DND-41 (cell line): Measurements from ENCODE around the gene VAX1.

Experiments used
- ATAC-seq: fragments of 200-7000 bp; cut with Tn5 transposase; 3 replicates; pipeline ENCODE4 v1.9.1; 2021; ENCODE audit warnings: low read depth; ENCODE audit not compliant: insufficient read depth
- DNase-seq: peaks from one replicate; pipeline ENCODE4 v3.0.0-alpha.2; 2020
- H2AFZ ChIP-seq: 2 replicates; pipeline ENCODE4 v1.6.0; 2012; ENCODE audit warnings: low read depth, low read length
- H3K27ac ChIP-seq: 2 replicates; pipeline ENCODE4 v1.5.1; 2012; ENCODE audit warnings: low read length, inconsistent platforms
- H3K27me3 ChIP-seq: fragments of 200-600 bp; sonication (generic); 2 replicates; pipeline ENCODE4 v1.6.0; 2012; ENCODE audit warnings: low read length, mild to moderate bottlenecking, inconsistent platforms; ENCODE audit not compliant: insufficient read depth, poor library complexity
- H3K36me3 ChIP-seq: 2 replicates; pipeline ENCODE4 v1.5.1; 2012; ENCODE audit warnings: low read length, inconsistent platforms; ENCODE audit not compliant: insufficient read depth
- H3K4me1 ChIP-seq: 2 replicates; pipeline ENCODE4 v1.5.1; 2012; ENCODE audit warnings: mild to moderate bottlenecking, low read length; ENCODE audit not compliant: insufficient read depth
- H3K4me2 ChIP-seq: 2 replicates; pipeline ENCODE4 v1.6.0; 2012; ENCODE audit warnings: mild to moderate bottlenecking, moderate library complexity, low read length, inconsistent platforms; ENCODE audit not compliant: insufficient read depth
- H3K4me3 ChIP-seq, 2 experiments: fragments of 200-600 bp in 1 of 2; shearing (Covaris generic) in 1 of 2; 2 replicates each; pipeline ENCODE4 v1.5.1; 2012 to 2016; ENCODE audit warnings: inconsistent platforms in 2 of 2, low read length in 2 of 2, mild to moderate bottlenecking in 2 of 2, low read depth in 1 of 2, moderate library complexity in 1 of 2
- H3K79me2 ChIP-seq: 2 replicates; pipeline ENCODE4 v1.6.0; 2012; ENCODE audit warnings: low read length, inconsistent platforms; ENCODE audit not compliant: insufficient read depth
- H3K9ac ChIP-seq: 2 replicates; pipeline ENCODE4 v1.6.0; 2012; ENCODE audit warnings: low read depth, mild to moderate bottlenecking, inconsistent platforms, low read length, moderate library complexity
- H3K9me3 ChIP-seq: 2 replicates; pipeline ENCODE4 v1.5.1; 2012; ENCODE audit warnings: low read length, moderate library complexity, mild to moderate bottlenecking, inconsistent platforms; ENCODE audit not compliant: insufficient read depth, severe bottlenecking
- H4K20me1 ChIP-seq: 2 replicates; pipeline ENCODE4 v1.6.0; 2012; ENCODE audit warnings: low read length; ENCODE audit not compliant: insufficient read depth
- CTCF ChIP-seq: IDR thresholded peaks from 2 replicates; pipeline ENCODE4 v1.5.1; 2012; ENCODE audit warnings: borderline replicate concordance, low read length, moderate library complexity, mild to moderate bottlenecking; ENCODE audit not compliant: poor library complexity, severe bottlenecking; ENCODE audit errors: extremely low read depth
- EZH2 ChIP-seq: IDR thresholded peaks from 3 replicates; pipeline ENCODE4 v1.6.1; 2012; ENCODE audit warnings: borderline replicate concordance, low read depth, mild to moderate bottlenecking, moderate library complexity, low read length, inconsistent platforms; ENCODE audit not compliant: severe bottlenecking

The VAX1 gene

GRCh38 chr10:117136391-117136975 lies 1.6 kb downstream of the VAX1 start:
- H3K27ac ChIP-seq: no peak overlapping the region
- H3K9ac ChIP-seq: no peak overlapping the region

GRCh38 chr10:117135480-117136140 lies 2.5 kb downstream of the VAX1 start:
- no peaks in the 10 kb centered on the region for H3K36me3 ChIP-seq
- no peaks in the 10 kb centered on the region for H3K79me2 ChIP-seq
- DNase-seq: no peak
- H3K4me1 ChIP-seq: no peaks in the 10 kb centered on the region
- TF ChIP-seq CTCF (no peak), EZH2 (no peak)
- no peak overlapping the region for H2AFZ ChIP-seq
- no peak for ATAC-seq
- peaks cover 7% of the 10 kb centered on the region for H3K9me3 ChIP-seq
- H3K4me3 ChIP-seq: no peak overlapping the region
- H3K4me2 ChIP-seq: no peak overlapping the region
- H3K27ac ChIP-seq: no peak overlapping the region
- H3K27me3 ChIP-seq: no peaks in the 10 kb centered on the region
- H4K20me1 ChIP-seq: no peaks in the 10 kb centered on the region
- H3K9ac ChIP-seq: no peak overlapping the region

More at GRCh38 chr10:117136391-117136975, 1.6 kb downstream of the VAX1 start:
- no peak for DNase-seq
- no peak for ATAC-seq
- Histone ChIP-seq H2AFZ (no peak overlapping the region), H3K9me3 (peaks cover 7% of the 10 kb centered on the region), H3K27me3 (no peaks in the 10 kb centered on the region), H3K4me2 (no peak overlapping the region), H3K36me3 (no peaks in the 10 kb centered on the region), H3K79me2 (no peaks in the 10 kb centered on the region), H3K4me1 (no peaks in the 10 kb centered on the region), H3K4me3 (no peak overlapping the region), H4K20me1 (no peaks in the 10 kb centered on the region)
- TF ChIP-seq EZH2 (no peak), CTCF (no peak)

- DNase-seq (no peak), ATAC-seq (no peak)
- TF ChIP-seq EZH2 (no peak), CTCF (no peak)
- H3K27me3 ChIP-seq: no peaks in the 10 kb centered on the region
- no peak overlapping the region for H2AFZ ChIP-seq
- H3K4me1 ChIP-seq: no peaks in the 10 kb centered on the region
- no peak overlapping the region for H3K4me2 ChIP-seq
- no peaks in the 10 kb centered on the region for H4K20me1 ChIP-seq
- no peak overlapping the region for H3K4me3 ChIP-seq
- no peaks in the 10 kb centered on the region for H3K79me2 ChIP-seq
- H3K9me3 ChIP-seq: peaks cover 3% of the 10 kb centered on the region
- no peaks in the 10 kb centered on the region for H3K36me3 ChIP-seq
- H3K27ac ChIP-seq: no peak overlapping the region
- no peak overlapping the region for H3K9ac ChIP-seq
Observed at GRCh38 chr10:117135026-117135372, 3.1 kb downstream of the VAX1 start.
